C4-2B (cell line): Measurements from ENCODE around the gene DNTTIP2.

ENCODE experiments used
- CTCF ChIP-seq: fragments of 450-650 bp; conservative IDR thresholded peaks from 2 replicates; pipeline ENCODE4 v1.5.1; 2017; ENCODE audit warnings: mild to moderate bottlenecking
- ZFX ChIP-seq: fragments of 450-650 bp; IDR thresholded peaks from 2 replicates; pipeline ENCODE4 v1.6.1; 2017

GRCh38 chr1:93822730-93823425, 56.1 kb downstream of the DNTTIP2 start:
- TF ChIP-seq CTCF (no peak), ZFX (no peak)
